H1 (cell line): ENCODE results near the gene ZDHHC11B. TPM values are rescaled to one million over a fixed set of nuclear protein-coding genes. Genes with fewer than 3 reads are reported as not detected.
"Not testable (repeated sequence)": the region's sequence is repeated elsewhere in the genome, so short reads cannot be mapped to it uniquely, and the experiment has no call there.

Experiments used
- CTCF ChIA-PET: fragments of 300-600 bp; sonication (Branson Sonifier 250); formaldehyde crosslinking; loops from one replicate; lab custom pipeline; 2021; ENCODE audit not compliant: partially characterized antibody; lab: Charles Lee
- POLR2A ChIA-PET: fragments of 300-600 bp; sonication (Branson Sonifier 250); formaldehyde crosslinking; loops from one replicate; lab custom pipeline; 2021; ENCODE audit warnings: inconsistent platforms; ENCODE audit not compliant: partially characterized antibody; lab: Charles Lee
- DNase-seq, 2 experiments: peaks; one replicate each; pipeline versions ENCODE4 v3.0.0 to v3.0.0-alpha.2; 2010 to 2022; ENCODE audit warnings: low spot score in 2 of 2, low read depth in 1 of 2, mixed read lengths in 1 of 2
- FAIRE-seq: peaks from 2 replicates; lab custom pipeline; 2011; peaks lifted over from hg19 to GRCh38; lab: Jason Lieb, UNC
- H2AFZ ChIP-seq: 2 replicates; pipeline ENCODE4 v1.8.1; 2012; ENCODE audit warnings: low read length, inconsistent platforms
- H2AK5ac ChIP-seq: 2 replicates; pipeline ENCODE4 v1.6.1; 2013; ENCODE audit warnings: low read depth, low read length
- H2BK120ac ChIP-seq: replicated peaks from 2 replicates; pipeline ENCODE3; 2013; ENCODE audit warnings: low read depth, low read length, inconsistent platforms
- H2BK12ac ChIP-seq: 2 replicates; pipeline ENCODE4 v1.6.1; 2013; ENCODE audit warnings: low read depth, low read length
- H2BK15ac ChIP-seq: 2 replicates; pipeline ENCODE4 v1.6.1; 2013; ENCODE audit warnings: low read length
- H2BK20ac ChIP-seq: 2 replicates; pipeline ENCODE4 v1.6.1; 2013; ENCODE audit warnings: low read length
- H2BK5ac ChIP-seq: 2 replicates; pipeline ENCODE4 v1.6.1; 2013; ENCODE audit warnings: low read depth, low read length
- H3K14ac ChIP-seq: 2 replicates; pipeline ENCODE4 v1.6.1; 2013; ENCODE audit warnings: inconsistent platforms; ENCODE audit not compliant: insufficient read length
- H3K18ac ChIP-seq: 2 replicates; pipeline ENCODE4 v1.6.1; 2013; ENCODE audit warnings: low read length; ENCODE audit errors: extremely low read depth
- H3K23ac ChIP-seq: 2 replicates; pipeline ENCODE4 v1.6.1; 2013; ENCODE audit warnings: inconsistent platforms; ENCODE audit not compliant: insufficient read length
- H3K23me2 ChIP-seq: 2 replicates; pipeline ENCODE4 v1.6.1; 2013; ENCODE audit warnings: low read depth, low read length
- H3K27ac ChIP-seq: 2 replicates; pipeline ENCODE4 v1.6.1; 2011; ENCODE audit warnings: low read depth, low read length, inconsistent platforms
- H3K27me3 ChIP-seq, 4 experiments: replicated peaks in 1 of 4; 1 replicate in 1 of 4; 2 replicates in 3 of 4; pipeline versions ENCODE4 v1.6.1 to v1.8.1; 2011 to 2013; ENCODE audit warnings: low read length in 3 of 4, mild to moderate bottlenecking in 3 of 4, inconsistent platforms in 2 of 4, mixed read lengths in 2 of 4, moderate library complexity in 1 of 4; ENCODE audit not compliant: control insufficient read depth in 3 of 4, insufficient read depth in 3 of 4; ENCODE audit errors: extremely low read depth in 1 of 4
- H3K36me3 ChIP-seq, 4 experiments: 2 replicates each; pipeline versions ENCODE4 v1.6.1 to v1.8.1; 2011 to 2013; ENCODE audit warnings: mild to moderate bottlenecking in 4 of 4, low read length in 3 of 4, moderate library complexity in 2 of 4, control low read depth in 1 of 4, inconsistent platforms in 1 of 4; ENCODE audit not compliant: insufficient read depth in 4 of 4, control insufficient read depth in 2 of 4
- H3K4ac ChIP-seq: replicated peaks from 2 replicates; pipeline ENCODE3; 2013; ENCODE audit warnings: low read length, low read depth, mixed read lengths, inconsistent platforms; ENCODE audit not compliant: insufficient read length
- H3K4me1 ChIP-seq, 4 experiments: replicated peaks in 1 of 4; 1 replicate in 1 of 4; 2 replicates in 3 of 4; pipeline versions ENCODE4 v1.6.1 to v1.8.1; 2011 to 2013; ENCODE audit warnings: low read length in 3 of 4, inconsistent platforms in 2 of 4, mixed read lengths in 1 of 4; ENCODE audit not compliant: insufficient read depth in 4 of 4, control insufficient read depth in 3 of 4
- H3K4me2 ChIP-seq, 2 experiments: 2 replicates each; pipeline versions ENCODE4 v1.6.1 to v1.8.1; 2011 to 2013; ENCODE audit warnings: low read depth in 2 of 2, low read length in 2 of 2, control low read depth in 1 of 2, inconsistent platforms in 1 of 2, mild to moderate bottlenecking in 1 of 2; ENCODE audit not compliant: insufficient read depth in 1 of 2
- H3K4me3 ChIP-seq, 4 experiments: fragments of 200-600, 300-600 bp in 1 of 4; sonication (generic), shearing (Covaris generic), sonication (Bioruptor Twin) in 1 of 4; 2 replicates each; pipeline versions ENCODE4 v1.5.1 to v1.8.1; 2011 to 2016; ENCODE audit warnings: low read length in 4 of 4, low read depth in 3 of 4, control low read depth in 2 of 4, inconsistent platforms in 2 of 4, mild to moderate bottlenecking in 2 of 4, mixed read lengths in 1 of 4, moderate library complexity in 1 of 4; ENCODE audit not compliant: insufficient read depth in 2 of 4; ENCODE audit errors: extremely low read depth in 1 of 4
- H3K56ac ChIP-seq: replicated peaks from 2 replicates; pipeline ENCODE3; 2013; ENCODE audit warnings: low read depth, mild to moderate bottlenecking, mixed read lengths, low read length, inconsistent platforms; ENCODE audit not compliant: insufficient read length
- H3K79me1 ChIP-seq: 2 replicates; pipeline ENCODE4 v1.6.1; 2013; ENCODE audit warnings: low read depth, low read length, control low read depth
- H3K79me2 ChIP-seq, 2 experiments: 2 replicates each; pipeline versions ENCODE4 v1.6.1 to v1.8.1; 2012 to 2013; ENCODE audit warnings: low read length in 2 of 2, mild to moderate bottlenecking in 2 of 2, inconsistent platforms in 1 of 2; ENCODE audit not compliant: insufficient read depth in 2 of 2, control insufficient read depth in 1 of 2
- H3K9ac ChIP-seq, 4 experiments: replicated peaks in 1 of 4; 1 replicate in 1 of 4; 2 replicates in 3 of 4; pipeline versions ENCODE4 v1.6.1 to v1.8.1; 2011 to 2013; ENCODE audit warnings: low read depth in 3 of 4, low read length in 3 of 4, control low read depth in 2 of 4, mild to moderate bottlenecking in 2 of 4, moderate library complexity in 2 of 4, inconsistent platforms in 1 of 4; ENCODE audit errors: extremely low read depth in 1 of 4
- H3K9me3 ChIP-seq, 2 experiments: 2 replicates each; pipeline versions ENCODE4 v1.6.1 to v1.8.1; 2012 to 2013; ENCODE audit warnings: mild to moderate bottlenecking in 2 of 2, moderate library complexity in 2 of 2, control low read depth in 1 of 2, inconsistent platforms in 1 of 2, low read depth in 1 of 2, low read length in 1 of 2, mixed read lengths in 1 of 2; ENCODE audit not compliant: insufficient read depth in 2 of 2
- H4K20me1 ChIP-seq, 2 experiments: replicated peaks in 1 of 2; 2 replicates each; pipeline versions ENCODE3 to v1.8.1; 2011 to 2013; ENCODE audit warnings: inconsistent platforms in 2 of 2, low read length in 2 of 2, mild to moderate bottlenecking in 1 of 2; ENCODE audit not compliant: insufficient read depth in 2 of 2, control insufficient read depth in 1 of 2
- H4K5ac ChIP-seq: 2 replicates; pipeline ENCODE4 v1.6.1; 2013; ENCODE audit warnings: low read length, low read depth, mixed read lengths, inconsistent platforms; ENCODE audit not compliant: insufficient read length
- H4K8ac ChIP-seq: 2 replicates; pipeline ENCODE4 v1.8.0; 2013; ENCODE audit warnings: mild to moderate bottlenecking, moderate library complexity, low read length, inconsistent platforms; ENCODE audit not compliant: insufficient read depth; ENCODE audit errors: extremely low read depth
- H4K91ac ChIP-seq: replicated peaks from 2 replicates; pipeline ENCODE3; 2013; ENCODE audit warnings: low read length, mixed read lengths, inconsistent platforms; ENCODE audit not compliant: insufficient read length
- WGBS, 2 experiments: shearing (Covaris generic) in 1 of 2; methylation state at CpG; one replicate each; pipeline versions ENCODE4 v1.1.6 to v1.1.7; 2013 to 2015; ENCODE audit warnings: low lambda C conversion rate in 2 of 2, mixed read lengths in 2 of 2, inconsistent platforms in 1 of 2, low coverage in 1 of 2, missing lambda C conversion rate in 1 of 2; ENCODE audit not compliant: insufficient replicate concordance in 2 of 2, insufficient coverage in 1 of 2, insufficient read length in 1 of 2; ENCODE audit errors: extremely low coverage in 1 of 2, missing lambda C conversion rate in 1 of 2; 5-methylcytosine and 5-hydroxymethylcytosine counted together
- polyA plus RNA-seq, 7 experiments: library from polyadenylated mRNA; depleted of rRNA in 3 of 7; stranded (reverse) in 5 of 7; unstranded in 2 of 7; fragments of >200 nt in 5 of 7; fragments of 200-250 nt in 2 of 7; gene quantifications; 1 replicate in 5 of 7; 2 replicates in 1 of 7; 4 replicates in 1 of 7; pipeline versions ENCODE4 v1.2.1 to v1.2.3, GENCODE V29; 2011 to 2013; ENCODE audit warnings: missing spikeins in 2 of 7, mixed read lengths in 2 of 7
- total RNA-seq: library from RNA; stranded (reverse); fragmentation: NEBNext Ultra II Directional; extraction: Animal tissue kit (Norgen Biotek cat#: 25700); gene quantifications from 2 replicates; pipeline ENCODE4 v1.2.1, GENCODE V29; 2021

Gene ZDHHC11B
- total and polyA plus RNA-seq, 2 of the 8 experiments (the other 6 are each of a cell fraction or from before 2014, with no cell fraction given): 0.29 to 2.5 TPM

GRCh38 chr5:706127-706526 lies 78.4 kb downstream of the ZDHHC11B start:
- H2BK12ac ChIP-seq, H2AK5ac ChIP-seq, H4K5ac ChIP-seq, H3K27me3 ChIP-seq, CTCF ChIA-PET, H3K23ac ChIP-seq, H3K36me3 ChIP-seq, H3K79me2 ChIP-seq, H3K27ac ChIP-seq, H3K18ac ChIP-seq, H4K91ac ChIP-seq, DNase-seq, H3K9ac ChIP-seq, H2BK5ac ChIP-seq, H3K14ac ChIP-seq, POLR2A ChIA-PET, H3K23me2 ChIP-seq, H2BK20ac ChIP-seq, H3K4me3 ChIP-seq, H4K20me1 ChIP-seq, H2AFZ ChIP-seq, H3K79me1 ChIP-seq, FAIRE-seq, H3K4me2 ChIP-seq, H3K4me1 ChIP-seq, H2BK15ac ChIP-seq, H3K56ac ChIP-seq, H2BK120ac ChIP-seq, H3K4ac ChIP-seq, H4K8ac ChIP-seq: not testable (repeated sequence)
- H3K9me3 ChIP-seq: peaks cover 6 to 11% of the 10 kb centered on the region in 2 experiments
- 88% methylated on average over 7 of the region's 7 CpGs; no CpG with 5 or more reads in 1 of the 2 experiments for WGBS, 2 experiments
